Choroid plexus epithelial cell (primary cell): ENCODE measurements around the gene JAK1.

Experiments used
- DNase-seq: peaks from one replicate; pipeline ENCODE4 v3.0.0-alpha.2; 2010; ENCODE audit warnings: low read depth
- H3K4me3 ChIP-seq: 2 replicates; pipeline ENCODE4 v1.5.1; 2011; ENCODE audit warnings: low read depth, mild to moderate bottlenecking, control low read depth, low read length, moderate library complexity
- CTCF ChIP-seq: conservative IDR thresholded peaks from 2 replicates; pipeline ENCODE4 v1.5.1; 2011; ENCODE audit warnings: low read depth, mild to moderate bottlenecking, control low read depth, inconsistent platforms, low read length, moderate library complexity

The JAK1 gene

DNA sequence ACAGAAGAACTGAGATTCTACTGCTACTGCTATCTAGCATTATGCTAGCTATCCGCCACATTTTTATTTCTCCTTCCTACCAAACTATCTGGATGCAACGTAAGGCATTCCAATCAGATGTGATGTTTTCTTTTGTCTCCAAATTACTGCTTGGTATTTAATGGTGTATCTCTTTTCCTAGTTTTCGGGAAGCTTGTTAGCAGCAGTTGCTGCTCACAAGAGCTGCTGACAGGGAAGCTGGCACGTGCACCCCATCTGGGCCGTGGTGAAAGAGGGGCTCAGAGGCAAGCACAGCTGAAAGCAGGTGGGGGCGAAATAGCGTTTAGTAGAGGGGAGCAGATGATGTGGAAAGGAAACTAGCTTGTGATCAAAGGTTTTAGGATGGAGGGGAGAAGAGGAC, 57.3 kb downstream of the JAK1 start:
- no peak overlapping the region for H3K4me3 ChIP-seq
- TF ChIP-seq CTCF = no peak
- no peak for DNase-seq

DNA sequence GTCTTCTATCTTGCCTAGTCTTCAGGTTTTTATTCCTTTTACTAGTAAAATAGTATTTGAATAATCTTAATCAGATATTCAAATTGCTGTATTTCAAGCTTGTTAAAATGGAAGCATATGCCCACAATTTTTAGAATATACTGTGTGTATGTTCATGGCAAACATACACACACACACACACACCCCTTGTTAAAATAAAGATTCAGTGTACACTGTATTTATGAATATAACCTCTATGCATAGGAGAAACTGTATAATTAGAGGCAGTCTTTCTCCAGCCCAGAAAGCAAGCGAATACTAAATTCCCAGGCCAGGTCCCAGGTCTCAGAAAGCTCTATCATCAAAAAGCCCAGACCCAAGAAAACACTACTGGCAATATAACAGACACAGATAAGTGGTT, 57.8 kb downstream of the JAK1 start:
- no peak for DNase-seq
- H3K4me3 ChIP-seq = no peak overlapping the region
- TF ChIP-seq CTCF = no peak

GRCh38 chr1:64906447-64906846, 59.9 kb downstream of the JAK1 start:
- no peak for DNase-seq
- no peak overlapping the region for H3K4me3 ChIP-seq
- no peak for TF ChIP-seq CTCF

DNA sequence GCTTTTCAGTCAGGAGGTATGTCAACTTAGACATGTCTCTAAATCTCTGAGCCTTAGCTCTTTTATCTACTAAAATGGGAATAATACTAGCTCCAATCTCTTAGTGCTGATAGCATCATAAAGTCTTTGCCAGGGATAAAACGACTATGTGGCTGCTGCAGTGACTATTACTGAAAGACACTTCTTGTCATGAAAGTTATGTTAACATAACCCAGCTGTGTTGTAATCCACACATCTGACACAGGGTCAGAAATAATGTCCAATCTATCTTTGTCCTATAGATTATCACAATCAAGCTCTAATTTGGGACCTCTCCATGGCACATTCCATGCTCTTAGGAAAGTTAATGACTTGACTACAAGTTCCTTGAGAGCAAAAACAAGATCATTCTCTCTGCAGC, 62.8 kb downstream of the JAK1 start:
- H3K4me3 ChIP-seq = no peak overlapping the region
- no peak for DNase-seq
- TF ChIP-seq CTCF = no peak

DNA sequence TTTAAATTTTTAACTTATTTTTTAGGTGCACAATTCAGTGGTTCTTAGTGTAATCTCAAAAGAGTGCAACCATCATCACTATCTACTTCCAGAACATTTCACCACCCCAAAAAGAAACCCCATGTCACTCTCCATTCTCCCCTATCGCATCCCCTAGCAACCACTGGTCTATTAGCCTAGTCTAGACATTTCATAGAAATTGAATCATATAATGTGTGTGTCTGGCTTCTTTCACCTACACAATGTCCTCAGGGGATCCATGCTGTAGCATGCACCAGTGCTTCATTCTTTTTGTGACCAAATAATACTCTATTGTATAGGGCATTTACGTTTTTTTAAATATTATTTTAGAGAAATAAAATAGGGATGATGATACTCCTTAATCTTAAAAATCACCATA, 64.7 kb downstream of the JAK1 start:
- DNase-seq = no peak
- TF ChIP-seq CTCF = no peak
- H3K4me3 ChIP-seq = no peak overlapping the region

DNA sequence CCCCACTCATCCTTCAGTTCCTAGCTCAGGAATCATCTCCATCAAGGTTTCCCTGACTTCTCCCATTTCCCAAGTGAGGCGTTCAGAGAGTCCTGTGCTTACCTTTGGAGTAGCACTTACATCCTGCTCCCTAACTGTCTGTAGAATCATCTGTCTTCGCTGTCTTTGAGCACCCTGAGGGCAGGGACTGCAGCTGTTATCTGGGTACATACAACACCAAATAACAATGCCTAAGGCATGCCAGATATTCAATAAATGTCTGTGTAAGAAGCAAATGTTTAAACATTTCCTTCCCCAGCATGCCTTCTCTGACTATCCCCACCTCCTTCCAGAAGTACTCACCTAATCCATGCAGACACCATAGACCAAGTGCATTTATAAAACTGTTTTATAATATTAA, 65.4 kb downstream of the JAK1 start:
- no peak overlapping the region for H3K4me3 ChIP-seq
- no peak for DNase-seq
- no peak for TF ChIP-seq CTCF

DNA sequence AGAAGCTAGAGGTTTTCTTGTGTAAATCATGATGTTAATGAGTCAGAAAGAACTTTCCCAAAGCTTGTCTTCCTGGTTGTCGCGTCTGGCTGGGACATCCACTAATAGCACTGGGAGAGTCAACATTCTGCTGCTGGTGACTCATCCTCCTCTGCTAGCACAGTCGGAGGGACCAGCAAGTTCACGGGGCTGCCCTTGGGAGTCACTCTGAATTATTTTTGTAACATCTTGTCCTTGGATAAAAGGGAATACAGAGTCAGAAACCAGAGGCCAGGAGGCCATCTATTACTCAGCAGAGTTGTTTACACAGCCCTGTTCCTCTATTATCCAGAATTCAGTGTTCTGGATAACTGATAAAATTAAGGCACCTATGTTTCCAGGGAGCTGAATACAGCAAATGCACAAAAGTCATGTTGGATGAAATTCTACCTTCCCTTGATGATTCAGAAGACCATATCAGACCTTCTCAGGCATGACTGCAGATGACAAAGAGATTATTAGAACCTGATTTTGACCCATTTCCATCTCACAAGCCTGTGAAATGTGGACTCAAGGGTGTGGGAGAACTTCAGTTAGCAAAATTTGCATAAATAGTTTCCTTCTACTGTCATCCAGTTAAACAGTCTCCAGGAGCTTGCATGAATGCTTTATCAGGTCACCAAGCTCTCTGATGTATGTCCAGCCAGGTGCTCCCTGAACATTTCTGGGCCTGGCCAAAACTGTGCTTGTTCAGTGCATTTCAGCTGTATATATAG, 68.1 kb downstream of the JAK1 start:
- no peak overlapping the region for H3K4me3 ChIP-seq
- TF ChIP-seq CTCF = no peak
- DNase-seq = peak; percentile 95
